ENCODE data around the gene STAC3.

The STAC3 gene

GRCh38 chr12:57193706-57194245 lies 57.2 kb downstream of the STAC3 start:
- Histone ChIP-seq H3K79me2 (ENCODE audit: control insufficient read depth, low read length) (no peaks in the 10 kb centered on the region), H3K27me3 (ENCODE audit: control insufficient read depth, low read length) (no peaks in the 10 kb centered on the region), H3K36me3 (ENCODE audit: control insufficient read depth, low read length) (no peaks in the 10 kb centered on the region), H3K4me2 (ENCODE audit: low read length) (no peak overlapping the region), H3K9me2 (replicated peaks; ENCODE audit: control insufficient read depth, low read length) (no peaks in the 10 kb centered on the region), H3K4me1 (ENCODE audit: control insufficient read depth, low read length) (no peaks in the 10 kb centered on the region), H3K4me3 (ENCODE audit: low read length) (no peak overlapping the region), H4K20me1 (ENCODE audit: control insufficient read depth, insufficient read depth, low read depth, low read length) (no peaks in the 10 kb centered on the region), H3K9me3 (ENCODE audit: control insufficient read depth, insufficient read depth, low read length) (no peaks in the 10 kb centered on the region), H3F3A (ENCODE audit: control insufficient read depth, insufficient read depth) (no peaks in the 10 kb centered on the region), H3K27ac (ENCODE audit: low read depth, low read length) (no peak overlapping the region)
- no peak for TF ChIP-seq CTCF (IDR thresholded peaks at IDR 0.05; ENCODE audit: low read depth, low read length, poor library complexity, severe bottlenecking)
- TF ChIP-seq EZH2phosphoT487 (IDR thresholded peaks at IDR 0.05; ENCODE audit: borderline replicate concordance, low read length): no peak

Data from DOHH2 (cell line).